ENCODE data around the gene TTYH3.
A peak's percentile ranks its signal among the peaks of the same experiment; 100 is the strongest.

The TTYH3 gene

DNA sequence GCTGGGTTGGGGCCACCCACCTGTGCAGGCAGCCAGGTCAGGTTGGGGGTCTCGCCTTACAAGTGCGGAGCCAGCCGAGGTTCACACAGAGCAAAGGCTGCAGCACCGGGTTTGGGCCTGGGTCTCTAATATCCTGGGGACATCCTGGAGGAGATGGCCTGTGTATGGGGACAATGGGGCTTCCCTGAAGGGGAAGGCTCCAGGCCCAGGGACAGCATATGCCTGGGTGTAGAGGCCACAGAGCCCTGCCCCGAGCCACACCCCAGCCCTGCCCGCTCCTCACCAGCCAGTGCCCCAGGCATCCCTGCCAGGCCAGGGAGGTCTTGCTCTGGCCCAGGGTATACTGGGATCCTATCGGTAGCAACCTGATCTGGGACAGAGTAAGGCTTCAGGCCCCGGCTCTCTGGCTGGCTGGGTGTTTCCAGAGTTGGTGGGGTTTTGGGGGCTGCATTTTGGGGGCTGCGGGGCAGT lies 9.1 kb downstream of the TTYH3 start:
- no peak overlapping the region for H3K4me3 ChIP-seq (ENCODE audit: low read depth, low read length)
- DNase-seq (ENCODE audit: low read depth), result no peak
- TF ChIP-seq CTCF (IDR thresholded peaks at IDR 0.05; ENCODE audit: control insufficient read depth, extremely low read depth, insufficient read depth), result no peak

GRCh38 chr7:2641406-2642393 lies 9.9 kb downstream of the TTYH3 start:
- H3K4me3 ChIP-seq (ENCODE audit: low read depth, low read length), result no peak overlapping the region
- TF ChIP-seq CTCF (IDR thresholded peaks at IDR 0.05; ENCODE audit: control insufficient read depth, extremely low read depth, insufficient read depth), result no peak

GRCh38 chr7:2643386-2644219 lies 11.8 kb downstream of the TTYH3 start:
- DNase-seq (ENCODE audit: low read depth), result no peak
- no peak overlapping the region for H3K4me3 ChIP-seq (ENCODE audit: low read depth, low read length)
- TF ChIP-seq CTCF (IDR thresholded peaks at IDR 0.05; ENCODE audit: control insufficient read depth, extremely low read depth, insufficient read depth), result peak; percentile 32; the same call in 1 of the 2 replicates

More at GRCh38 chr7:2641406-2642393, 9.9 kb downstream of the TTYH3 start:
- DNase-seq (ENCODE audit: low read depth), result no peak

DNA sequence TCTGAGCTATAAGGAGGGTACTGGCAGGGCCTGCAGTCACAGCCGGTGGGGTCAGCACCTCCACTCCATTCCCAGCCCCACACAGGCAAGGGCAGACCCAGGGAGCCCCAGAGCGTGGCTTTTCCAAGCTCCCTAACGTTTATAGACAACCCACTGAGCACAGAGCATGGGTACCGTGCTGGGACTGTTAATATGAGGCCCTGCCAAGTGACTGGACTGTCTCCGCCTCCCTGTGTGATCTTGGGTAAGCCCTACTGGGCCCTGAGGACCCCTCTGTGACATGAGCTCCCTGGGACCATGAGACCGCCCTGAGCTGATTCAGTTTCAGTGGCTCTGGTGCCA lies 12.4 kb downstream of the TTYH3 start:
- no peak overlapping the region for H3K4me3 ChIP-seq (ENCODE audit: low read depth, low read length)
- no peak for DNase-seq (ENCODE audit: low read depth)
- TF ChIP-seq CTCF (IDR thresholded peaks at IDR 0.05; ENCODE audit: control insufficient read depth, extremely low read depth, insufficient read depth), result no peak

- DNase-seq (ENCODE audit: low read depth), result no peak
- no peak overlapping the region for H3K4me3 ChIP-seq (ENCODE audit: low read depth, low read length)
- no peak for TF ChIP-seq CTCF (IDR thresholded peaks at IDR 0.05; ENCODE audit: control insufficient read depth, extremely low read depth, insufficient read depth)
Observed at GRCh38 chr7:2644562-2645273, 12.9 kb downstream of the TTYH3 start.

DNA sequence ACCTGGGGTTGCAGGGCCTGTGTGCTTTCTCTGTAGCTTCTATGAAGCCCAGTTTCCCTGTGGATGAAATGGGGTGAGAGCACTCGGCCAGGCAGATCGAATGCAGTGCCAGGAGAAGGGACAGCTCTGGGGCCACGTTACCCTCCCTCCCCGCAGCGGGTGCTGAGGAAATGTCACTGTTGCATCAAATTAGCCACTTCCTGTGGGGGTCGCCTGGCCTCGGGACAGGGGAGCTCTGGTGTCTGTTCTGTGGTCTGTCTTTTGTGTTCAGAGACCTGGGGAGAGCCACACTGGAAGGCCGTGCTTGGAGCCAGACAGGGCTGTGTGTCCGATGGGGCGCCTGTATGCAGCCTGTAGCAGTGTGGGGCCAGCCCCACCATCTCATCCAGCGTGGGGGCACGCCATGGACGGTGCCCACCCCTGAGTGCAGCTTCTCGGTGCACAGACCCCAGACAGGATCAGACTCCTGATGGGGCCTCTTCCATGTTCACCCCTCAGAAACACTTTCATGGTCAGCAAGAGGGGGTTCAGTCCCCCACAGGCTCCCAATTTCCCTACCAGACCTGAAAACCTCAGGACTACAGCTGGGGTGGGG lies 13.6 kb downstream of the TTYH3 start:
- H3K4me3 ChIP-seq (ENCODE audit: low read depth, low read length), result no peak overlapping the region
- DNase-seq (ENCODE audit: low read depth), result no peak
- TF ChIP-seq CTCF (IDR thresholded peaks at IDR 0.05; ENCODE audit: control insufficient read depth, extremely low read depth, insufficient read depth), result no peak
